NCI-H2196 treated with DMSO at 0.1 percent for 48 hours (cell line): ENCODE results near the gene AP4M1.
A peak's percentile ranks its signal among the peaks of the same experiment; 100 is the strongest.

Source experiments
- DNase-seq: peaks from one replicate; lab custom pipeline; 2025; ENCODE audit not compliant: unreplicated experiment; lab: John Stamatoyannopoulos, UW

AP4M1 gene

DNA sequence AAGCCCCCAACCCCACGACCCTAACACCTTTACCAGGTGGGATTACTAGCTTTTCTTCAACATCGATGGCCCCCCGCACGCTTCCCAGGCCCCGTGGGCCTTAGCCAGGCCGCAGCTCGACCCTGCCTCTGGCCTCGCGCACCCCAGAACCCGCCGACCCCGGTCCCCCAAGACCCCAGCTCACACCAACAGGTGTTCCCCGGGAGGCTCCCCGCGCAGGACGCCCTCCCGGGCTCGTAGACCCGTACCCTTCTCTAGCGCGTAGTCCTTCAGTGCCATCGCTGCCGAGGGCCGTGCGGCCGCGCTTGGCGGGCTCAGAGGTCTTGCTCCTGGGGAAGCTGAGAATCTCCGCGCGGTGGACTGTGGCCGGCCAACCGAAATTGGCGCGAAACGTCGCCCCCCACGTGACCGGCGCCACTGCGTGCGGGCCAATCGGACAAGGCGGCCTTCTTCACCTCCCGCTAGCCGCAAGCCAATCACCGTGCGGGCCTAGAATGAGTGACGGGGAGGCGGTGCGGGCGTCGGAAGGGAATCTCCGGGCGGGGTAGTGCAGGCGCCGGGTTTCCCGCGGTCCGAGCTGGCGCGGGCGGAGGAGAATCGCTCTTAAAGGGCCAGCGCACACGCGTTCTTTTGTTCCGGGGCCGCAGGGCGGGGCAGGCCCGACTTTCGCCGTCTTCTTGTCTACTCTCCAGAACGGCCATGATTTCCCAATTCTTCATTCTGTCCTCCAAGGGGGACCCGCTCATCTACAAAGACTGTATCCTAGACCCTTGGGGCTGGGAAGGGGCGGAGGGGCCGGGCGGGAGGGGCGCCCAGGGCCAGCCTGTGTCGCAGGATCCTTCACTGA is at the start of gene AP4M1, which contains the start of gene MCM7:
AP4M1 (plus strand) TSS at position 628 of the 847 bp plus-strand sequence; CDS start at position 700, 72 bp downstream.
MCM7 (minus strand) TSS at position 382 of the 847 bp plus-strand sequence; CDS start at position 279, 103 bp downstream.
- DNase-seq: peak; percentile 98

GRCh38 chr7:100053215-100053614 is 48.2 kb upstream of the AP4M1 start:
- DNase-seq: peak; percentile 75

GRCh38 chr7:100057006-100057405 is 44.4 kb upstream of the AP4M1 start:
- no peak for DNase-seq

DNA sequence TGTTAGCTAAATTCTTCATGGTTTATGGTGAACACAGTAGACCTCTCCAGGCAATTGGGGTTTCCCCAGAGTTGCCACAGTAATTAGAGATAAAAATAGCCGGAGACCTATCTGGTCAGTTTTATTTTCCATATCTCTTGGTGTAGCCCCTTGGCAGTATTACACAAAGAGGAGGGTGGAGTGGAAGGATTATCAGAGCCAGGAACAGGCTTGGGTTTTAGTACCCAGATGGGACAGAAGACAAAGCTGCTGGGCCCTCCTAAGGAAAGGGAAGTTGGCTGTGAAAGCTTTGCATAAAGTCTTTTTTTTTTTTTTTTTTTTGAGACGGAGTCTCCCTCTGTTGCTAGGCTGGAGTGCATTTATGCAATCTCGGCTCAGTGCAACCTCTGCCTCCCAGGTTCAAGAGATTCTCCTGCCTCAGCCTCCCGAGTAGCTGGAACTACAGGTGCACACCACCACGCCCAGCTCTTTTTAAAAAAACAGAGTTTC is 42.1 kb upstream of the AP4M1 start:
- no peak for DNase-seq

- no peak for DNase-seq
Observed at GRCh38 chr7:100061518-100062193, 39.8 kb upstream of the AP4M1 start.

DNA sequence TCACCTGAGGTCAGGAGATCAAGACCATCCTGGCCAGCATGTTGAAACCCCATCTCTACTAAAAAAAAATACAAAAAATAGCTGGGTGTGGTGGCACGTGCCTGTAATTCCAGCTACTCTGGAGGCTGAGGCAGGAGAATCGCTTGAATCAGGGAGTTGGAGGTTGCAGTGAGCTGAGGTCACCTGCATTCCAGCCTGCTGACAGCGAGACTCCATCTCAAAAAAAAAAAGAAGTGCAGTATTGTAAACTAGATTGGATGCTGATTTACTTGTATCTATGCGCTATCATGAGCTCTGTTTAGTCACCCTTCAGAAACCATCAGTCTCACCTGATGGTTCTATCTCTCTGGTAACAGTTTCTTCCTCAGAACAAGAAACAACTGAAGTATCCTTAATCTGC is 38.1 kb upstream of the AP4M1 start:
- DNase-seq: no peak

DNA sequence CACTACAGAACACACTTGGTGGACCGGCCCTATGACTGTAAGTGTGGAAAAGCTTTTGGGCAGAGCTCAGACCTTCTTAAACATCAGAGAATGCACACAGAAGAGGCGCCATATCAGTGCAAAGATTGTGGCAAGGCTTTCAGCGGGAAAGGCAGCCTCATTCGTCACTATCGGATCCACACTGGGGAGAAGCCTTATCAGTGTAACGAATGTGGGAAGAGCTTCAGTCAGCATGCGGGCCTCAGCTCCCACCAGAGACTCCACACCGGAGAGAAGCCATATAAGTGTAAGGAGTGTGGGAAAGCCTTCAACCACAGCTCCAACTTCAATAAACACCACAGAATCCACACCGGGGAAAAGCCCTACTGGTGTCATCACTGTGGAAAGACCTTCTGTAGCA is 37.3 kb upstream of the AP4M1 start:
- no peak for DNase-seq

GRCh38 chr7:100065452-100066186 is 35.8 kb upstream of the AP4M1 start:
- no peak for DNase-seq

- no peak for DNase-seq
Observed at GRCh38 chr7:100066953-100067352, 34.5 kb upstream of the AP4M1 start.

- no peak for DNase-seq
Observed at GRCh38 chr7:100069991-100070390, 31.5 kb upstream of the AP4M1 start.

DNA sequence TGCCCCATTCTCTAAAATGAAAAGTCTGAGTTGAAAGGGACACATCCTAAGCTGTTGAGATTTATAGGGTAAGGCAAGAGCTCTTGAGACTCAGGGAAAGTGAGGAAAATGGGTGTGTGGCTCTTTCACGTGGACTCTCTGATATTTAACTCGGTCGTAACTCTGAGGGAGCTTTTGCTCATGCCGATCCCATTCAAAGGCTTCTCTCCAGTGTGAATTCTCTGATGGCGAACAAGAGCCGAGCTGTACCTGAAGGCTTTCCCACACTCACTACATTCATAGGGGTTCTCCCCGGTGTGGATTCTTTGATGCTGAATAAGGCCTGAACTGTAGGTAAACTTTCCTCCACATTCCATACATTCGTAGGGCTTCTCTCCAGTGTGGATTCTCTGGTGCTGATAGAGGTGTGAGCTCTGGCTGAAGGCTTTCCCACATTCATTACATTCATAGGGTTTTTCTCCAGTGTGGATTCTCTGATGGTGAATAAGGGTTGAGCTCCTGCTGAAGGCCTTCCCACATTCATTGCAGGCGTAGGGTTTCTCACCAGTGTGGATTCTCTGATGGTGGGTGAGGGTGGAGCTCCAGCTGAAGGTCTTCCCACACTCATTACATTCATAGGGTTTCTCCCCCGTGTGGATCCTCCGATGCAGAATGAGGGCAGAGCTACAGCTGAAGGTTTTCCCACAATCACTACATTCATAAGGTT is 30.3 kb upstream of the AP4M1 start:
- no peak for DNase-seq

DNA sequence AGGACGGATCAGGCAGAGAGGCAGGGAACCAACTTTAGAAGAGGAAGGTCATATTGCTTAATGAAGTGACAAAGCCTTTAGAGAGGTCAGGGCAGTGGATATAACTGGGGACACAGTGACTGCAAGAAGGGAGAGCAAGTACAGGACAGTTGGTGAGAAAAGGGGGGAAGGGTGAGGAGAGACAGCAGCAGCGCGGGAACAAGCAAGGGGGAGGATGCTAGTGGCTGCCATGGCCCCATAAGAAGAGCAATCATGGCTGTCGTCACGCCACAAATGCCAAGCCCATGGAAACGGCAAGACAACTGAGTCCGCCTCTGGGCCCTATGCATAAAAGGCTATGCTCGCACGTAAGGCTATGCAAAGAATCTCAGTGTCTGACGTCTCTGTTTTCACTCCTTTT is 29.0 kb upstream of the AP4M1 start:
- DNase-seq: no peak

- no peak for DNase-seq
Observed at GRCh38 chr7:100074841-100075240, 26.6 kb upstream of the AP4M1 start.

DNA sequence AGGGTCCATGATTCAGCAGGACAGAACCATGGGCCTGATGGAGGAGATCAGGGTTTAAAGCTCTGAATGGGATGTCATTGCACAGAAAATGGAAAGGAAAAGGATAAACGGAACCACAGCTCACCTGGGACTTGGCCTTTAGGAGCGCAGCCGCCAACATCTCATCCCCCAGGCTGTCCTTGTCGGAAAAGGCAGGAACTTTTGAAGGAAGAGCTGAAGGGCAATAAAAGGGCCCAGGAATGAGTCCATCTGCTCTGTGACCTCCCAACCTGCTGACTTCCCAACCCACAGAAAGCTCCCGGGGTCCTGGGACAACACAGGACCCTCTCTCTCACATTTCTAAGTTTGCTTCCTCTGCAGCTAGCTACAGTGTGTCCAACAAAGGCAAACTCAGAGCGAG is 26.0 kb upstream of the AP4M1 start:
- no peak for DNase-seq

DNA sequence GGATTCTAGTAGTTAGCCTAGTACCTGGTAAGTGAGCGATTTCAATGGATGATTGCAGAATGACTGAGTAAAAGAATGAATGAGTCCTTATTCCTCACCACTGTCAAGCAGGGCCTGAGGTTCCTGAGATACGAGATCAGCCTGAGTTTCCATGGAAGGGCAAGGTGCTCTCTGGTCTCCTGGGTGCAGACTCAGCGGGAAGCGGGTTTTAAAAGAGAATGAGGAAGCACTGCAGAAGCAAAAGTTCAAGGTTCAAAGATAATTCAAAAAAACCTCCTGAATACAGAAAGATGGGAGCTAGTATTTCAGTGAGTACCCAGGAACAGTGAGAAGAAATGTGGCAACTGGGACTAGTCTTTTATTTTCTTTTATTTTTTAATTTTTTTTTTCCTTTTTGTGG is 24.2 kb upstream of the AP4M1 start:
- no peak for DNase-seq

DNA sequence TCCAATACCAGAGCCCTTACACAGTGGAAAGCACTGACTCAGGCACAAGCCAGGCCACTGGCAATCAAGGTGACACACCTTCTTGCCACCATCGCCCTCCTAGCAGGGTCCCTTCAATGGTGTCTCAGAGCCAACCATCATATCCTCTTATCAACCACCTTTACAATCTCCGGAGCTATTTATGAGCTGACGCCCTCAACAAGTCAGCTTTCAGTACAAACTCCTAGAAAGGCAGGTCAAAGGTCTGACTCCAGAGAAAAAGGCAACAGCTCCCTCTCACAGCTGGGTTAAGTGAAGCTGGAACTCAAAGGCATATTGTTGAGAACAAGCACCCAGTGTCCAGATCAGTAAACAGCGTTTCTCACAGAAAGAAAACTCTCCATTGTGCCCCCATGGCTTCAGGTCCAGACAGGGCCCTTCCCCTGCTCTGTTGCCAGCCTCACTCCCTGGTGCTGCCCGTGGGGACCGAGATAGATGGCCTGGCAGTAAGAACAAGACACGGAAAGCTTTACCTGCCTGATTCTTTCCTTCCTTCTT is 22.4 kb upstream of the AP4M1 start:
- DNase-seq: no peak

DNA sequence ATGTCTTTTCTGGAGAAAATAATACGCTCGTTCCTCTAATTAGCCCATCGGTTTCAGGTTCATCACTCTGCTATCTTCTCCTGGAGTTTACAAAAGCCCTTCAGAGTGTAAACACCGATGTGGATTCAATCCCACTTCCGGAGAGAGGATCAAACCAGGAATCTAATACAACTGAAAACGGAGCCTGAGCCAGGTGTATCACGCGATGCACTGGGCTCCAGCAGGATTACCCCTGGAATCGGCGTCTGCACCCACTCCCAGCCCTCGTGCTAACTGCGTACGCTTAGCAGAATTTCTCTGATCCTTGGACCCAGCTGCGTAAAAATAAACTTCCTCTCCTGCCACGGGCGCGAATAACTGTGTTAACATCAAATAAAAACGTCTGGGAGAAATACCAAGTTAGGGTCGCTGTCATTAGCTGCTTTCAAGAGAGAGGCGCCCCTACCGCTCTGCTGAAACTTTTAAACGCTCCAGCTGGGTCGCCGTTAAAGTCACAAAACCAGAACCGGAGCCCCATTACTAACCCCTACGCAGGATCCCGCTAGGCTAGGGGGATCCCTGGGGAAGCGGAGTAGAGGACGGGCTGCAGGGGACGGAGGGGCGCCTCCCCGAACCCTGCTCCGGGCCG is 20.4 kb upstream of the AP4M1 start:
- peak; percentile 19 for DNase-seq

DNA sequence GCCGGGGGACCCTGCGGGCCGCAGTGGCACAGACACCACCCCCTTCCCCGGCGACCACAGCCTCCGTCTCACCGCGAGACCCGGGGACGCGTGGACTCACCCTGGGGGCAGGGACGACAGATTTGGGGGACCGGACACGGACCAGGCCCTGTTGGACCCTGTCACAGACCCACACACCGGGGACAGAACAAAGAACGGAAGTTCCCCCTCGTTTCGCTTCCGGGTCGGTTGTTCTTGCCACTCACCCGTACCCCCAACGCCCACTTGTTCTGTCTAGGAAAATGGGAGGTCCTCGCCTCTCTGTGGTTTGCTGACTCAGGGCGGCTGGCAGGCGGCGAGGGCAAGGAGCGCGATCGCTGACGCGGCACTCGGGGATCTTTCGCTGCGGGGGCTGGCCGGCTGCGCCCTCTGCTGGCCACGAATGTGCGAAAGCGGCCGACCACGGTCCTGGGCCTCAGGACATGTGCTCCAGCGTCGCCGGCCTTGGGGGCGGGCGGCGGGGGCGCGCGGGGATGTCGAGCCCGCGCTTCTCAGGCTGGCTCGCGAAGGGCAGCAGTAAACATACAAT is 19.8 kb upstream of the AP4M1 start, which contains the start of gene ZNF3:
ZNF3 (minus strand) TSS at position 189 of the 568 bp plus-strand sequence. CDS start 4,366 bp downstream, outside the sequence.
- DNase-seq: peak; percentile 98

GRCh38 chr7:100082978-100083377 is 18.5 kb upstream of the AP4M1 start:
- DNase-seq: no peak

DNA sequence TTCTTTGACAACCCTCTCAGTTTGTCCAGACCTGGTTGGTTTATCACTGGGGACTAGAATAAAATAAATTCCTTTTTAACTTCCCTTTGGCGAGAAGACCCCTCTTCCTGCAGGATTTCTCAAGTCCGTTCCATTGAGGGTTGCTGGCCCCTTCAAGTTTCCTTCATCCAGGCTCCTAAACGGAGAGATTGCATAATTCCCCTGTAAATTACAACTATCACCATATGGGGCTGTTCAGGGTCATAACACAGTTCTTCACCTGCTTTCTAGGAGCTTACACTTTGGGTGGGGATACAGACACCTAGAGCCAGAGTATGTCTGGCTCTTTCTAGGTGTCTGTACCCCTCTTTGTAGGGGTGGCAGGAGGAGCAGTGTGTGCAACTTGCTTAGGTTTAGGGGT is 15.9 kb upstream of the AP4M1 start:
- DNase-seq: no peak
